Nephron (organoid): ENCODE data around the gene UTS2R.

Experiments
- H3K27ac Mint-ChIP-seq, 3 experiments: 2 replicates each; pipeline ENCODE4 v1.8.0; 2020; ENCODE audit warnings: mixed read lengths in 3 of 3, mild to moderate bottlenecking in 2 of 3, moderate library complexity in 1 of 3
- H3K27me3 Mint-ChIP-seq: 2 replicates; pipeline ENCODE4 v1.8.0; 2021; ENCODE audit warnings: low read depth, mild to moderate bottlenecking, moderate library complexity, mixed read lengths
- H3K36me3 Mint-ChIP-seq: 2 replicates; pipeline ENCODE4 v1.8.0; 2020; ENCODE audit warnings: low read depth, mixed read lengths
- H3K4me1 Mint-ChIP-seq: 2 replicates; pipeline ENCODE4 v1.8.0; 2020; ENCODE audit warnings: mixed read lengths
- H3K4me3 Mint-ChIP-seq, 3 experiments: 2 replicates each; pipeline ENCODE4 v1.8.0; 2020; ENCODE audit warnings: mild to moderate bottlenecking in 3 of 3, mixed read lengths in 3 of 3, moderate library complexity in 2 of 3
- H3K9me3 Mint-ChIP-seq: 2 replicates; pipeline ENCODE4 v1.8.0; 2020; ENCODE audit warnings: mixed read lengths
- TF ChIP-seq, protein P1 (sequence below), 3 experiments: fragments of 200-600 bp; sonication (generic); IDR thresholded peaks; one replicate each; pipeline ENCODE4 v1.5.0; 2021; ENCODE audit warnings: antibody characterized with exemption in 3 of 3; ENCODE audit not compliant: unreplicated experiment in 3 of 3

UTS2R gene

DNA sequence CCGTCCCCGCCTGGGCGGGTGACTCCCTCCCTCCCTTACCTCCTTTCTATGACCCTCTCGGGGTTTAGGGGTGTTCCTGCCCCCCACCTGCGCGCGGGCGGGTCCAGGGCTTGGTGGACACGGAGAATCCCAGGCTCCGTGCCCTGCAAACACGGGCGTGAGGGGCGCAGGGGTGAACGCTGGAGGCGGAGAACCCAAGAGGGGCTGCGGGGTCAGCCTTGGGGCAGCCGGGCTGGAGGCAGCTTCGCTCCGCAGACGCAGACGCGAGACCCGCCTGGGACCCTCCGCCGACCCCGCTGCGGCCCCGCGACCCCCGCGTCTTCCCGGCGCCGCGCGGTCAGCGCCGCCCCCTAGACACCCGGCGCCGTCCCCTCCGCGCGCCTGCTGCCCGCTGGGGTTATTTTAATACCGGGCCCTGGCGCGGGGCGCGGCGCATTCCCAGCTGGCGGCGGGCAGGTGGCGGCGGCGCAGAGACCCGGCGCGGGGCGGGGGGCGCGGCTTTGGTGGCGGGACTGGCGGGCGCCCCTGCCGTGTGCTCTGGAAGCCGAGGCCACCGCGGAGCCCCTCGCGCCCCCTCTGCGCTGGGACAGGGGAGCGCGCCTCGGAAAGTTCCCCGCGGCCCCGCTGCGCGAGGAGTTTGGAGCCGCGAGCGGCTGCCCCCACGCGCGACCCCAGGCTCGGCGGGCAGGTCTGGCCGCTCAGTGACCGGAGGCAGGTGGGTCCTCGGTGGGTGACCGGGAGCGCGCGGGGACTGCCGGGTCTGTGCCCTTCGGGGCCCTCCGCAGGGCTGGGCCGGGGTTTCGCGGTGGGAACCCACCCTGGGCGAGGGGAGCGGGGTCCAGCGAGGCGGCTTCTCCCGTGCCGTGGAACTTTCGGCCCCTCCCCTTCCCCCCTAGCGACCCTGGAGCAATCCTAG lies at the start of gene UTS2R:
Gene UTS2R (plus strand): TSS at position 433 of the 916 bp plus-strand sequence. CDS start 2,560 bp downstream, outside the sequence.
- TF ChIP-seq, protein P1, sequence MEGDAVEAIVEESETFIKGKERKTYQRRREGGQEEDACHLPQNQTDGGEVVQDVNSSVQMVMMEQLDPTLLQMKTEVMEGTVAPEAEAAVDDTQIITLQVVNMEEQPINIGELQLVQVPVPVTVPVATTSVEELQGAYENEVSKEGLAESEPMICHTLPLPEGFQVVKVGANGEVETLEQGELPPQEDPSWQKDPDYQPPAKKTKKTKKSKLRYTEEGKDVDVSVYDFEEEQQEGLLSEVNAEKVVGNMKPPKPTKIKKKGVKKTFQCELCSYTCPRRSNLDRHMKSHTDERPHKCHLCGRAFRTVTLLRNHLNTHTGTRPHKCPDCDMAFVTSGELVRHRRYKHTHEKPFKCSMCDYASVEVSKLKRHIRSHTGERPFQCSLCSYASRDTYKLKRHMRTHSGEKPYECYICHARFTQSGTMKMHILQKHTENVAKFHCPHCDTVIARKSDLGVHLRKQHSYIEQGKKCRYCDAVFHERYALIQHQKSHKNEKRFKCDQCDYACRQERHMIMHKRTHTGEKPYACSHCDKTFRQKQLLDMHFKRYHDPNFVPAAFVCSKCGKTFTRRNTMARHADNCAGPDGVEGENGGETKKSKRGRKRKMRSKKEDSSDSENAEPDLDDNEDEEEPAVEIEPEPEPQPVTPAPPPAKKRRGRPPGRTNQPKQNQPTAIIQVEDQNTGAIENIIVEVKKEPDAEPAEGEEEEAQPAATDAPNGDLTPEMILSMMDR (IDR thresholded peaks at IDR 0.05; ENCODE audit: unreplicated experiment in 3 of 3): no peak
- H3K36me3 Mint-ChIP-seq: no peaks in the 10 kb centered on the region
- peaks cover 42% of the 10 kb centered on the region for H3K4me1 Mint-ChIP-seq
- peaks cover 32% of the 10 kb centered on the region for H3K27me3 Mint-ChIP-seq
- no peaks in the 10 kb centered on the region for H3K9me3 Mint-ChIP-seq
- H3K27ac Mint-ChIP-seq: peak within 1 kb of the TSS; percentile 61 to 75 (median 66)
- peak within 1 kb of the TSS; percentile 81 to 90 (median 84) for H3K4me3 Mint-ChIP-seq

DNA sequence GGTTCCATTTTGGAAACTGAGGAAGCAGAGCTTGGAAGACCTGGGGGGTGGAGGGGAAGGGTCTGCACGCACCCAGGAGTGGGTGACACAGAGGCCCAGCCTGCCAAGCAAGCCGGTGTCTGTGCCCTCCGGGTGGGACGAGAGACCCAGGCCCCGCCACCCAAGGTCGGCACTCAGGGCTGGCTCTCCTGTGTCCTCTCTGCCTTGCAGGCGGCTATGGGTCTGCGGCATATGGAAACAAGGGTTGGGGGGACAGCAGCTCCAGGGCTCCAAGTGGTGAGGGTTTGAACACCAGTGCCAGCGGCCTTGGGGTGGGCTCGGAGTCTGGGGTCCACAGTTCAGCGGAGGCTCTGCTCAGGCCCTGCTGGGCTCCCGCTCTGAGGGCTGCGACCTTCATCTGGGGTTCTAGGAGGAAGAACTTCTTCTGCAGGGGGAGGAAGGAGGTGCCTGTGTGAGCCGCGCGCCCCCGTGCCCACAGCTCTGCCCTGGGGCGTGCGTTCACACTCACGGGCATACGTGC lies 49.6 kb upstream of the UTS2R start:
- Mint-ChIP-seq H3K27ac (no peak overlapping the region), H3K4me3 (no peak overlapping the region), H3K27me3 (peaks cover 10% of the 10 kb centered on the region), H3K4me1 (peaks cover 5% of the 10 kb centered on the region), H3K36me3 (no peaks in the 10 kb centered on the region), H3K9me3 (no peaks in the 10 kb centered on the region)
- TF ChIP-seq, protein P1 (IDR thresholded peaks at IDR 0.05; ENCODE audit: unreplicated experiment in 3 of 3): no peak

DNA sequence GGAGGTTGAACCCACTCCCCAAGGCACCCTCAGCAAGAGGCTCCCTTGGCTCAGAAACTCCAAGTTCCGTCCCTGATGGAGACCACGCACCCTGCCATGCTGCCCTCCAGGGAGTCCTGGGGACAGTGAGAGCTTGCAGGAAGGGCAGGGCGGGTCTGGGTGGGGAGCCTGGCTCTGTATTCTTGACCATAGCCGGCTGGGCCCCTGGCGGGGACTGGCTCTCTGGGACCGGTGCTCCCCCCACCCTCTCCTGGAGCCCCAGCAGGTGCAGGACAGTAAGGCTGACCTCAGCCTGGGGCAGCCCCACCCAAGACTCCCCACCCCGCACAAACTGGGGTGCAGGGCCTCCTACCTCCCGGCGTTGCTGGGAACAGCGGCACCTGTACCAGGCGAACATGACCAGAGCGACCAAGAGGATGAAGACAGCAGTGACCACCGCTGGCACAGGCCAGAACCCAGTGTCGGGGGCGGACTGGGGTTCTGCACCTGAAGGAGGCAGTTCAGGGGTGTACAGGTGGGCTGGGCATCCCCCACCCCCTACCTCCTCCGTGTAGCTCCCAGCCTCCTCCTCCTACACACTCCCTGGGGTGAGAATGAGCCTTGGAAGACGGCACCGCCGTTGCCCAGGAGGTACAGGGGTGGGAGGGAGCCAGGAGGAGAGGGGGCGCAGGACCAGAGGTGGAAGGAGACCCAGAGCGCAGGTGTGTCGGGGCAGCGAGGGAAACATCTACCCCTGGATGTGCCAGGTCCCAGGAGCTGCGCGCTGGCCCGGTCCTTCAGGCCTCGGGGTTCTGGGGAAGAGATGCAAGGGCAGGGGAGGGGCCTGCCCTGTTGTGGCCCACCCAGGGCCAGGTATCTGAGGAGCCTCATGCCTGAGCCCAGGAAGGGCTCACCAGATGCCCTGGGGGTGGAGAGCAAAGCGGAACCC lies 48.8 kb upstream of the UTS2R start:
- Mint-ChIP-seq H3K36me3 (no peaks in the 10 kb centered on the region), H3K4me1 (peaks cover 10% of the 10 kb centered on the region), H3K27me3 (peaks cover 14% of the 10 kb centered on the region), H3K4me3 (no peak overlapping the region), H3K27ac (no peak overlapping the region), H3K9me3 (no peaks in the 10 kb centered on the region)
- TF ChIP-seq, protein P1 (IDR thresholded peaks at IDR 0.05; ENCODE audit: unreplicated experiment in 3 of 3): no peak

DNA sequence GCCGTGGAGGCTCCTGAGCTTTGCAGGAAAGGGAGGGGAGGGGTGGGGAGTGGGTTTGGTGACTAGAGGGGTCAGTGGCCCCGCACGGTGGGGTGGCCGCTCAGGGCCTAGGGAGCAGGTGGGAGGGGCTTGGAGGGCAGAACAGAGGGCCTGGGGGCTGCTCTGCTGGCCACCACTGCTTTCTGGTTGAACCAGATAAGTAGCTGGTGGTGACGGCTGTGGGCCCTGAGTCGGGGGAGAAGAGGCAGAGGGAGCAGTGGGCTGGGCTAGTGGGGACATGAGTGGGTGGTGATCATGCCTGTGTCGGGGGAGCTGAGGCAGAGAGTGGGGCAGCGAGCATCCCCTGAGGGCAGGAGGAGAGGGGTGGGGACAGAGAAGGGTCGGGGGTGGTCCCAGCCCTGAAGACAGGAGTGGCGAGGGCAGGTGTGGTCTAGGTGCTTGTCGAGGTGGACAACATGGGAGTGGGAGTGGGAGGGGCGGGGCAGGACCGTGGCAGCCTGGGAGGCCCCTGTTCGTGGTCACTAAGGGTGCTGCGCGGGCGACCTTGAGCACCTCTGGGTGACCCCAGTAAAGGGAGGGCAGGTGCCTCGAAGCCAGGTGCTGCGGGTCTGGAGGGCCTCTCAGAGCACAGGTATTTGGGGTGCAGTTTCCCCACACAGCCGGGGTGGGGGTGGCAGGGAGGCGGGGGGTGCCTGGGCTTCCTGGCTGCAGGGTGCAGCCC lies 47.9 kb upstream of the UTS2R start:
- no peaks in the 10 kb centered on the region for H3K36me3 Mint-ChIP-seq
- H3K4me1 Mint-ChIP-seq: peaks cover 10% of the 10 kb centered on the region
- H3K27ac Mint-ChIP-seq: no peak overlapping the region
- no peak overlapping the region for H3K4me3 Mint-ChIP-seq
- H3K27me3 Mint-ChIP-seq: peaks cover 14% of the 10 kb centered on the region
- no peaks in the 10 kb centered on the region for H3K9me3 Mint-ChIP-seq
- TF ChIP-seq, protein P1 (IDR thresholded peaks at IDR 0.05; ENCODE audit: unreplicated experiment in 3 of 3): no peak

DNA sequence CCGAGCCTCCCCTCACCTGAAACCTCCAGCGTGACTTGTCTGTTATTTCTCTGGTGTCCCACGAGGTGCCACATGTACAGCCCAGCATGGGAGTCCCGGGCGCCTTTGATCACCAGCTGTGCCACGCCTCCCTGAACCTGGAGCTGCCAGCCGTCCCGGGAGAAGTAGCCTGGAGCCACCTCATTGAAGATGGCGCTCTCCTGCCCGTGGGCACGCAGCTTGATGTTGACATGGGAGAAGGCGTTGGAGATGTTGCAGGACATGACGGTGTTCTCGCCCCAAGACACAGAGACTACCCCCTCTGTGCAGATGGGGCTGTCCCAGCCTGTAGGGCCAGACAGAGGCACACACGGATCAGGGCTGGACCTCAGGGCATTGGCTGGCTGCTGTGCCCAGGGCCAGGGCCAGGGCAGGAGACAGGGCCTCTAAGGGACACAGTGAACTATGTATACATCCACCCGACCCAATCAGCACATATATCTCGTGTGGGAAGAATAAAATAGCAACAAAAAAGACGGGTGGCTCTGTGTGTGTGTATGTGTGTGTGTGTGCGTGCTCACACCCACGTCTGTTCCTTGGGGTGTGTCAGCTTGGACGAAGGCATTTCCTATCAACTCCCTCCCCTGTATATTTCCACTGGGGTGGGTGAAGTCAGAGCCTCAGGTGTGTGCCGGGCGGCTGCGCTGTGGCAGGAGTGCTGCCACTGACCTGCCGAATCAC lies 46.8 kb upstream of the UTS2R start:
- Mint-ChIP-seq H3K27me3 (peaks cover 22% of the 10 kb centered on the region), H3K4me1 (peaks cover 10% of the 10 kb centered on the region), H3K36me3 (no peaks in the 10 kb centered on the region), H3K9me3 (no peaks in the 10 kb centered on the region), H3K27ac (peak overlapping the region in 2 of 3 experiments; percentile 35 to 62), H3K4me3 (no peak overlapping the region)
- TF ChIP-seq, protein P1 (IDR thresholded peaks at IDR 0.05; ENCODE audit: unreplicated experiment in 3 of 3): no peak
